SU-DHL-6 (cell line): ENCODE data around the gene DELE1.

Experiments used
- H2AFZ ChIP-seq: fragments of 200-600 bp; sonication (generic); 2 replicates; pipeline ENCODE4 v1.6.1; 2014; ENCODE audit warnings: low read depth, mild to moderate bottlenecking, moderate library complexity, mixed read lengths, antibody characterized with exemption, low read length; ENCODE audit not compliant: severe bottlenecking
- H3F3A ChIP-seq: fragments of 200-600 bp; shearing (Covaris generic); 2 replicates; pipeline ENCODE4 v1.6.0; 2016; ENCODE audit warnings: antibody characterized with exemption, mild to moderate bottlenecking; ENCODE audit not compliant: insufficient read depth
- H3K27ac ChIP-seq: fragments of 200-600 bp; sonication (generic); 2 replicates; pipeline ENCODE4 v1.5.1; 2016; ENCODE audit warnings: low read depth, mild to moderate bottlenecking, low read length, moderate library complexity, mixed read lengths
- H3K27me3 ChIP-seq: fragments of 200-600 bp; sonication (generic), shearing (Covaris generic); 2 replicates; pipeline ENCODE4 v1.6.0; 2014; ENCODE audit warnings: mild to moderate bottlenecking, low read length
- H3K36me3 ChIP-seq: fragments of 200-600 bp; sonication (generic); 2 replicates; pipeline ENCODE4 v1.6.1; 2014; ENCODE audit warnings: mild to moderate bottlenecking, low read length, mixed read lengths
- H3K4me2 ChIP-seq: fragments of 300-600, 200-600 bp; shearing (Covaris generic), sonication (generic); 2 replicates; pipeline ENCODE4 v1.6.0; 2014; ENCODE audit warnings: low read length, low read depth, mild to moderate bottlenecking; ENCODE audit not compliant: poor library complexity, severe bottlenecking
- H3K4me3 ChIP-seq: fragments of 200-600 bp; sonication (generic); 2 replicates; pipeline ENCODE4 v1.5.1; 2014; ENCODE audit warnings: antibody characterized with exemption, low read length, mild to moderate bottlenecking, mixed read lengths; ENCODE audit not compliant: insufficient read depth, poor library complexity, severe bottlenecking
- H3K79me2 ChIP-seq: fragments of 200-600 bp; sonication (generic); 2 replicates; pipeline ENCODE4 v1.6.1; 2014; ENCODE audit warnings: mild to moderate bottlenecking, low read length, moderate library complexity; ENCODE audit not compliant: insufficient read depth
- H3K9ac ChIP-seq: fragments of 200-600 bp; sonication (generic); 2 replicates; pipeline ENCODE4 v1.7.0; 2014; ENCODE audit warnings: mild to moderate bottlenecking, low read length
- H3K9me2 ChIP-seq: fragments of 200-600 bp; sonication (generic); replicated peaks from 2 replicates; pipeline ENCODE4 v1.6.1; 2014; ENCODE audit warnings: low read length; ENCODE audit not compliant: insufficient read depth
- H3K9me3 ChIP-seq: fragments of 200-600 bp; sonication (generic); 2 replicates; pipeline ENCODE4 v1.6.1; 2014; ENCODE audit warnings: low read length, mixed read lengths; ENCODE audit not compliant: insufficient read depth
- H4K20me1 ChIP-seq: fragments of 200-600 bp; sonication (generic); 2 replicates; pipeline ENCODE4 v1.6.1; 2014; ENCODE audit warnings: low read depth, mild to moderate bottlenecking, antibody characterized with exemption, low read length, moderate library complexity, mixed read lengths
- CTCF ChIP-seq: fragments of 200-600 bp; sonication (generic); IDR thresholded peaks from one replicate; pipeline ENCODE4 v1.5.1; 2017; ENCODE audit warnings: antibody characterized with exemption, mild to moderate bottlenecking, low read length, moderate library complexity; ENCODE audit not compliant: insufficient read depth, poor library complexity, severe bottlenecking
- EZH2phosphoT487 ChIP-seq: fragments of 200-600 bp; sonication (generic), shearing (Covaris generic); conservative IDR thresholded peaks from 2 replicates; pipeline ENCODE4 v1.6.1; 2018; ENCODE audit warnings: mild to moderate bottlenecking, antibody characterized with exemption, low read length, moderate library complexity, mixed read lengths

Gene DELE1

GRCh38 chr5:141904551-141904950 is 19.1 kb upstream of the DELE1 start:
- Histone ChIP-seq H3K4me3 (no peak overlapping the region), H3K9ac (no peak overlapping the region), H3K9me3 (peaks cover 7% of the 10 kb centered on the region; the same call in 1 of the 2 replicates), H3K27ac (no peak overlapping the region), H3K4me2 (no peak overlapping the region), H2AFZ (no peak overlapping the region), H4K20me1 (no peaks in the 10 kb centered on the region), H3K9me2 (no peaks in the 10 kb centered on the region), H3K79me2 (no peaks in the 10 kb centered on the region), H3K36me3 (no peaks in the 10 kb centered on the region), H3F3A (no peaks in the 10 kb centered on the region), H3K27me3 (no peaks in the 10 kb centered on the region)
- TF ChIP-seq CTCF (no peak), EZH2phosphoT487 (no peak)

- TF ChIP-seq CTCF (no peak), EZH2phosphoT487 (no peak)
- Histone ChIP-seq H3K36me3 (no peaks in the 10 kb centered on the region), H2AFZ (no peak overlapping the region), H4K20me1 (no peaks in the 10 kb centered on the region), H3F3A (no peaks in the 10 kb centered on the region), H3K4me2 (no peak overlapping the region), H3K9me3 (peaks cover 7% of the 10 kb centered on the region; the same call in 1 of the 2 replicates), H3K4me3 (no peak overlapping the region), H3K27me3 (no peaks in the 10 kb centered on the region), H3K27ac (no peak overlapping the region), H3K9me2 (no peaks in the 10 kb centered on the region), H3K79me2 (no peaks in the 10 kb centered on the region), H3K9ac (no peak overlapping the region)
Measured at GRCh38 chr5:141906517-141906916, 17.2 kb upstream of the DELE1 start.

- Histone ChIP-seq H3K4me2 (no peak overlapping the region), H3K27me3 (no peaks in the 10 kb centered on the region), H3K36me3 (no peaks in the 10 kb centered on the region), H3K27ac (no peak overlapping the region), H4K20me1 (no peaks in the 10 kb centered on the region), H2AFZ (no peak overlapping the region), H3F3A (no peaks in the 10 kb centered on the region), H3K79me2 (no peaks in the 10 kb centered on the region), H3K9me3 (peaks cover 7% of the 10 kb centered on the region; the same call in 1 of the 2 replicates), H3K9ac (no peak overlapping the region), H3K9me2 (no peaks in the 10 kb centered on the region), H3K4me3 (no peak overlapping the region)
- TF ChIP-seq CTCF (no peak), EZH2phosphoT487 (no peak)
Measured at GRCh38 chr5:141906972-141907371, 16.7 kb upstream of the DELE1 start.

- Histone ChIP-seq H3K4me2 (no peak overlapping the region), H3K4me3 (no peak overlapping the region), H2AFZ (no peak overlapping the region), H3K79me2 (no peaks in the 10 kb centered on the region), H4K20me1 (no peaks in the 10 kb centered on the region), H3K9me2 (no peaks in the 10 kb centered on the region), H3K9ac (no peak overlapping the region), H3K36me3 (no peaks in the 10 kb centered on the region), H3F3A (no peaks in the 10 kb centered on the region), H3K27ac (no peak overlapping the region), H3K9me3 (peaks cover 7% of the 10 kb centered on the region; the same call in 1 of the 2 replicates), H3K27me3 (no peaks in the 10 kb centered on the region)
- TF ChIP-seq CTCF: no peak
- no peak for TF ChIP-seq EZH2phosphoT487
Measured at GRCh38 chr5:141908796-141909195, 14.9 kb upstream of the DELE1 start.
